ENCODE results near the gene PAPSS2.

GRCh38 chr10:87740254-87740655, 80.6 kb downstream of the PAPSS2 start:
- no peak for TF ChIP-seq CTCF (IDR thresholded peaks at IDR 0.05 in 8 of 11, conservative IDR thresholded peaks at IDR 0.05 in 3 of 11)
- TF ChIP-seq POLR2A (IDR thresholded peaks at IDR 0.05), result no peak
- no peak for TF ChIP-seq POLR2AphosphoS5 (IDR thresholded peaks at IDR 0.05)

All from spleen (tissue), 7 donors.